Activated CD8-positive, alpha-beta memory T cell treated with anti-CD3 and anti-CD28 coated beads for 36 hours (primary cell): ENCODE measurements around the gene JMJD8. TPM values are rescaled to one million over a fixed set of nuclear protein-coding genes. Genes with fewer than 3 reads are reported as not detected.

ENCODE experiments used
- CTCF ChIA-PET: fragments of 350-600 bp; sonication (Branson Sonifier 250); formaldehyde crosslinking; loops from one replicate; lab custom pipeline; 2021; ENCODE audit warnings: antibody characterized with exemption; lab: Charles Lee
- POLR2A ChIA-PET: fragments of 350-600 bp; sonication (Branson Sonifier 250); formaldehyde crosslinking; loops from one replicate; lab custom pipeline; 2021; ENCODE audit warnings: antibody characterized with exemption; lab: Charles Lee
- total RNA-seq, 2 experiments: library from RNA; stranded (reverse); gene quantifications; one replicate each; pipeline ENCODE4 v1.2.3, GENCODE V29; 2021

JMJD8 gene
- total RNA-seq, 2 experiments from 2014 or later, result 48.7 to 49.3 TPM

DNA sequence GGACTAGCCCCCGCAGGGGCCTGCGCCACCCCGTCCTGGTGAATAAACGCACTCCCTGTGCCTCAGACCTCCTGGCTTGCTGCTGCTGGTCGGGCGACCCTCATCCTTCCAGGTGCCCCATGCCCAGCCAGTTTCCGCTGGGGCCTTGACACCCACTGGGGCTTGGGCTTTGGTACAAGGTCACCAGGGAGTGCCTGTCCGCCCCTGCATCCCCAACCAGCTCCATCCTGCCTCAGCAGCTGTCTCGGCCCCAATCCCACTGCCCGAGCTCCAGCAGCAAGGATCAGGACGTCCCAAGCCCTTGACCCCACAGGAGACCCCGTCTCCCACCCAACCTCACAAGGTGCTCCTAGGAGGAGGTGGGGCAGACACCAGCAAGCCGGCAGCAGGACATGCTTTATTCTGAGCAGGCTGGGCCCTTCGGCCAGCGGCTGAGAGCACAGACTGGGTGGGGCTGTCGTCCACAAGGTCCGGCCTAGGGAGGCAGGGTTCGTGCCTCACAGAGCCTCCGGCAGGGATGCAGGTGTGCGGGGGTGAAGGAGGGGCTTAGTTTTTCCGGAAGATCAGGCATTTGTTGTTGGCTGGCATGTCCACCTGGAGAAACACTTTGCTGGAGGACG is 50.0 kb downstream of the JMJD8 start:
- ChIA-PET CTCF (interaction anchor here (0.8 kb wide), 1 partner anchor 53 kb away, joined by 3 read pairs; no protein-coding TSS in a partner anchor), POLR2A (interaction anchor here (1.0 kb wide), 1 partner anchor 94 kb away, joined by 3 read pairs; no protein-coding TSS in a partner anchor)

GRCh38 chr16:633336-634050 is 50.6 kb downstream of the JMJD8 start:
- ChIA-PET CTCF (interaction anchor here (0.8 kb wide), 1 partner anchor 52 kb away, joined by 3 read pairs; no protein-coding TSS in a partner anchor), POLR2A (interaction anchor here (1.0 kb wide), 1 partner anchor 95 kb away, joined by 3 read pairs; no protein-coding TSS in a partner anchor)

GRCh38 chr16:632486-633335 is 51.4 kb downstream of the JMJD8 start:
- CTCF ChIA-PET, result interaction anchor here (0.6 kb wide), 1 partner anchor 1836 kb away, joined by 4 read pairs; no protein-coding TSS in a partner anchor

DNA sequence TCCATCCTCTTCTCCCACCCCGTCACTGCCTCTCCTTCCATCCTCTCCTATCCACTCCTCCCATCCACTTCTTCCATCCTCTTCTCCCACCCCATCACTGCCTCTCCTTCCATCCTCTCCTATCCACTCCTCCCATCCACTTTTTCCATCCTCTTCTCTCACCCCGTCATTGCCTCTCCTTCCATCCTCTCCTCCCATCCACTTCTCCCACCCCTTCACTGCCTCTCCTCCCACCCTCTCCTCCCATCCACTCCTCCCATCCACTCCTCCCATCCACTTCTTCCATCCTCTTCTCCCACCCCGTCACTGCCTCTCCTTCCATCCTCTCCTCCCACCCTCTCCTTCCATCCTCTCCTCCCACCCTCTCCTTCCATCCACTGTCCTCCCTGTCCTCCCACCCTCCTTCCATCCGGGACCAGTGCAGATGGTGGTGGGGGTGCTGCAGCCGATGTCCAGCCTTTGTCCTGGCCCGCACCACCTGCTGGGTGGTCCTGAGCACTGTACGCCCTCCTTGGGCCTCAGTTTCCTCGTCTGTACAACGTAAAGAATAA is 52.3 kb downstream of the JMJD8 start:
- CTCF ChIA-PET, result interaction anchor here (0.6 kb wide), 1 partner anchor 1836 kb away, joined by 4 read pairs; no protein-coding TSS in a partner anchor
- POLR2A ChIA-PET, result no interaction called here

More at GRCh38 chr16:632486-633335, 51.4 kb downstream of the JMJD8 start:
- POLR2A ChIA-PET, result no interaction called here

Other genes starting within 250 kb of the JMJD8 start
- 100 to 1,000 TPM; 107 to 108 TPM for gene CAPN15, start 156.6 kb downstream of the JMJD8 start, total RNA-seq
- not detected for gene PRR35, start 123.9 kb downstream of the JMJD8 start, total RNA-seq
- under 1 TPM; 0.25 to 0.27 TPM for gene NHLRC4, start 117.3 kb downstream of the JMJD8 start, total RNA-seq
- 10 to 100 TPM; 46.7 to 50.8 TPM for gene PIGQ, start 114.4 kb downstream of the JMJD8 start, total RNA-seq
- gene RAB40C, start 94.3 kb downstream of the JMJD8 start, total RNA-seq, result 10 to 100 TPM in 1 of 2 experiments, 1 to 10 TPM in 1; 8.9 to 11.1 TPM
- under 1 TPM; 0.15 to 0.19 TPM for gene WFIKKN1, start 53.3 kb downstream of the JMJD8 start, total RNA-seq
- gene METTL26, start 48.0 kb downstream of the JMJD8 start, total RNA-seq, result 100 to 1,000 TPM; 136 to 137 TPM
- gene MCRIP2, start 42.5 kb downstream of the JMJD8 start, total RNA-seq, result 10 to 100 TPM; 63.5 to 73.0 TPM
- gene WDR90, start 35.0 kb downstream of the JMJD8 start, total RNA-seq, result 10 to 100 TPM; 87.3 to 89.6 TPM
- gene RHOT2, start 16.2 kb downstream of the JMJD8 start, total RNA-seq, result 100 to 1,000 TPM; 136 to 147 TPM
- under 1 TPM; 0.48 to 0.63 TPM for gene RHBDL1, start 8.7 kb downstream of the JMJD8 start, total RNA-seq
- gene STUB1, start 3.9 kb downstream of the JMJD8 start, total RNA-seq, result 100 to 1,000 TPM; 100 to 106 TPM
- gene WDR24, start 6.1 kb upstream of the JMJD8 start, total RNA-seq, result 10 to 100 TPM; 22.0 to 23.6 TPM
- gene FBXL16, start 21.5 kb upstream of the JMJD8 start, total RNA-seq, result 1 to 10 TPM; 4.1 to 5.7 TPM
- gene METRN, start 30.8 kb upstream of the JMJD8 start, total RNA-seq, result 10 to 100 TPM; 35.3 to 37.7 TPM
- 10 to 100 TPM; 69.1 to 69.9 TPM for gene ANTKMT, start 36.8 kb upstream of the JMJD8 start, total RNA-seq
- 1 to 10 TPM; 8.6 TPM for gene CCDC78, start 42.1 kb upstream of the JMJD8 start, total RNA-seq
- gene HAGHL, start 42.8 kb upstream of the JMJD8 start, total RNA-seq, result 10 to 100 TPM; 29.0 to 31.5 TPM
- gene CIAO3, start 56.7 kb upstream of the JMJD8 start, total RNA-seq, result 10 to 100 TPM; 33.4 to 34.5 TPM
- not detected for gene MSLN, start 76.4 kb upstream of the JMJD8 start, total RNA-seq
- 10 to 100 TPM; 40.6 to 44.4 TPM for gene RPUSD1, start 104.0 kb upstream of the JMJD8 start, total RNA-seq
- 100 to 1,000 TPM; 122 to 128 TPM for gene CHTF18, start 104.3 kb upstream of the JMJD8 start, total RNA-seq
- not detected for gene GNG13, start 116.4 kb upstream of the JMJD8 start, total RNA-seq